OCI-LY3 (cell line): ENCODE measurements around the gene CHST13.

Source experiments
- H2AFZ ChIP-seq: fragments of 200-600, 300-600 bp; shearing (Covaris generic); 2 replicates; pipeline ENCODE4 v1.6.0; 2014; ENCODE audit warnings: antibody characterized with exemption, low read depth, low read length
- H3K27ac ChIP-seq: fragments of 200-600, 300-600 bp; sonication (generic); 2 replicates; pipeline ENCODE4 v1.5.1; 2014; ENCODE audit warnings: mild to moderate bottlenecking, low read length, moderate library complexity, mixed read lengths
- H3K27me3 ChIP-seq: fragments of 200-600, 300-600 bp; sonication (generic); 2 replicates; pipeline ENCODE4 v1.6.1; 2014; ENCODE audit warnings: low read depth, low read length, mixed read lengths
- H3K36me3 ChIP-seq: fragments of 200-600, 300-600 bp; sonication (generic); replicated peaks from 2 replicates; pipeline ENCODE3; 2014; ENCODE audit warnings: low read depth, low read length, mixed read lengths
- H3K4me1 ChIP-seq: fragments of 300-600, 200-600 bp; sonication (generic); 2 replicates; pipeline ENCODE4 v1.6.1; 2014; ENCODE audit warnings: low read length, mixed read lengths
- H3K4me2 ChIP-seq: fragments of 200-600, 300-600 bp; sonication (generic); 2 replicates; pipeline ENCODE4 v1.6.1; 2014; ENCODE audit warnings: low read length, mixed read lengths
- H3K4me3 ChIP-seq: fragments of 300-600, 200-600 bp; sonication (generic); 2 replicates; pipeline ENCODE4 v1.5.1; 2014; ENCODE audit warnings: antibody characterized with exemption, mild to moderate bottlenecking, low read length, moderate library complexity
- H3K79me2 ChIP-seq: fragments of 300-600, 200-600 bp; shearing (Covaris generic); 2 replicates; pipeline ENCODE4 v1.6.1; 2014; ENCODE audit warnings: mild to moderate bottlenecking, low read length, mixed read lengths
- H3K9ac ChIP-seq: fragments of 300-600, 200-600 bp; shearing (Covaris generic); 2 replicates; pipeline ENCODE4 v1.6.0; 2014; ENCODE audit warnings: mild to moderate bottlenecking, low read length, moderate library complexity
- H3K9me3 ChIP-seq: fragments of 200-600, 300-600 bp; shearing (Covaris generic); 2 replicates; pipeline ENCODE4 v1.6.1; 2014; ENCODE audit warnings: low read length, mixed read lengths; ENCODE audit not compliant: insufficient read depth
- H4K20me1 ChIP-seq: fragments of 200-600, 300-600 bp; sonication (generic); 2 replicates; pipeline ENCODE4 v1.6.1; 2016; ENCODE audit warnings: low read length, mixed read lengths; ENCODE audit not compliant: insufficient read depth
- CTCF ChIP-seq: fragments of 200-600, 300-600 bp; sonication (generic); IDR thresholded peaks from 2 replicates; pipeline ENCODE4 v1.5.1; 2014; ENCODE audit warnings: antibody characterized with exemption, low read length, low read depth
- EZH2phosphoT487 ChIP-seq: fragments of 200-600 bp; shearing (Covaris generic); IDR thresholded peaks from 2 replicates; pipeline ENCODE4 v1.6.1; 2018; ENCODE audit warnings: antibody characterized with exemption, mixed run types, low read depth

Gene CHST13

GRCh38 chr3:126527455-126528211 lies 3.7 kb downstream of the CHST13 start:
- H4K20me1 ChIP-seq, result no peaks in the 10 kb centered on the region
- peaks cover 12% of the 10 kb centered on the region for H3K27me3 ChIP-seq
- H3K79me2 ChIP-seq, result no peaks in the 10 kb centered on the region
- no peak overlapping the region for H2AFZ ChIP-seq
- no peak overlapping the region for H3K4me3 ChIP-seq
- H3K4me2 ChIP-seq, result no peak overlapping the region
- no peaks in the 10 kb centered on the region for H3K36me3 ChIP-seq
- H3K9me3 ChIP-seq, result no peaks in the 10 kb centered on the region
- no peak overlapping the region for H3K9ac ChIP-seq
- TF ChIP-seq EZH2phosphoT487 (no peak), CTCF (no peak)
- H3K27ac ChIP-seq, result no peak overlapping the region
- no peaks in the 10 kb centered on the region for H3K4me1 ChIP-seq

- TF ChIP-seq EZH2phosphoT487 (no peak), CTCF (no peak)
- H3K4me3 ChIP-seq, result no peak overlapping the region
- H3K4me1 ChIP-seq, result no peaks in the 10 kb centered on the region
- H3K36me3 ChIP-seq, result no peaks in the 10 kb centered on the region
- no peaks in the 10 kb centered on the region for H4K20me1 ChIP-seq
- no peak overlapping the region for H3K9ac ChIP-seq
- no peak overlapping the region for H2AFZ ChIP-seq
- no peaks in the 10 kb centered on the region for H3K79me2 ChIP-seq
- H3K9me3 ChIP-seq, result no peaks in the 10 kb centered on the region
- no peak overlapping the region for H3K27ac ChIP-seq
- peaks cover 17% of the 10 kb centered on the region for H3K27me3 ChIP-seq
- no peak overlapping the region for H3K4me2 ChIP-seq
Observed at GRCh38 chr3:126528419-126528799, 4.5 kb downstream of the CHST13 start.

GRCh38 chr3:126528800-126529541 lies 5.0 kb downstream of the CHST13 start:
- no peak overlapping the region for H3K4me3 ChIP-seq

More at GRCh38 chr3:126528800-126529541, 5.0 kb downstream of the CHST13 start:
- H3K4me1 ChIP-seq, result no peaks in the 10 kb centered on the region
- H4K20me1 ChIP-seq, result no peaks in the 10 kb centered on the region
- no peaks in the 10 kb centered on the region for H3K36me3 ChIP-seq
- H3K27me3 ChIP-seq, result peaks cover 22% of the 10 kb centered on the region
- H3K79me2 ChIP-seq, result no peaks in the 10 kb centered on the region
- no peaks in the 10 kb centered on the region for H3K9me3 ChIP-seq
- no peak overlapping the region for H3K4me2 ChIP-seq
- TF ChIP-seq EZH2phosphoT487, result no peak
- TF ChIP-seq CTCF, result no peak
- H3K9ac ChIP-seq, result no peak overlapping the region
- H3K27ac ChIP-seq, result no peak overlapping the region
- no peak overlapping the region for H2AFZ ChIP-seq
